CD4-positive, alpha-beta T cell treated with Interleukin-6 at 100 ng/mL for 8 hours (primary cell): Measurements from ENCODE around the gene DIAPH3.

ENCODE experiments used
- DNase-seq: peaks from one replicate; pipeline ENCODE4 v3.0.0-alpha.2; 2020; ENCODE audit warnings: mixed read lengths, low spot score

The DIAPH3 gene

GRCh38 chr13:59782696-59783095 is 381.0 kb downstream of the DIAPH3 start:
- DNase-seq: no peak

- no peak for DNase-seq
Measured at GRCh38 chr13:59780058-59780457, 383.7 kb downstream of the DIAPH3 start.

- no peak for DNase-seq
Measured at GRCh38 chr13:59776924-59777690, 386.6 kb downstream of the DIAPH3 start.

- no peak for DNase-seq
Measured at GRCh38 chr13:59774491-59774971, 389.2 kb downstream of the DIAPH3 start.

GRCh38 chr13:59771272-59771671 is 392.5 kb downstream of the DIAPH3 start:
- DNase-seq: no peak

GRCh38 chr13:59770451-59770850 is 393.3 kb downstream of the DIAPH3 start:
- no peak for DNase-seq

- DNase-seq: no peak
Measured at GRCh38 chr13:59766236-59766635, 397.5 kb downstream of the DIAPH3 start.

- no peak for DNase-seq
Measured at GRCh38 chr13:59755632-59756290, 408.0 kb downstream of the DIAPH3 start.

- DNase-seq: no peak
Measured at GRCh38 chr13:59754411-59754810, 409.3 kb downstream of the DIAPH3 start.

- DNase-seq: no peak
Measured at GRCh38 chr13:59750860-59751259, 412.9 kb downstream of the DIAPH3 start.

- DNase-seq: no peak
Measured at GRCh38 chr13:59748046-59748445, 415.7 kb downstream of the DIAPH3 start.

- DNase-seq: no peak
Measured at GRCh38 chr13:59747529-59747928, 416.2 kb downstream of the DIAPH3 start.

GRCh38 chr13:59746291-59746962 is 417.3 kb downstream of the DIAPH3 start:
- DNase-seq: no peak

GRCh38 chr13:59745392-59745788 is 418.3 kb downstream of the DIAPH3 start:
- DNase-seq: no peak

GRCh38 chr13:59744747-59745391 is 418.9 kb downstream of the DIAPH3 start:
- no peak for DNase-seq

- DNase-seq: no peak
Measured at GRCh38 chr13:59743195-59743594, 420.5 kb downstream of the DIAPH3 start.

- DNase-seq: no peak
Measured at GRCh38 chr13:59742467-59742866, 421.3 kb downstream of the DIAPH3 start.

- DNase-seq: no peak
Measured at GRCh38 chr13:59738921-59739320, 424.8 kb downstream of the DIAPH3 start.

GRCh38 chr13:59734393-59734792 is 429.3 kb downstream of the DIAPH3 start:
- DNase-seq: no peak

GRCh38 chr13:59733744-59734143 is 430.0 kb downstream of the DIAPH3 start:
- DNase-seq: no peak

- DNase-seq: no peak
Measured at GRCh38 chr13:59730026-59730425, 433.7 kb downstream of the DIAPH3 start.

GRCh38 chr13:59728896-59729545 is 434.7 kb downstream of the DIAPH3 start:
- DNase-seq: no peak
